ENCODE data around the gene ODC1.
A peak's percentile ranks its signal among the peaks of the same experiment; 100 is the strongest.

Gene ODC1

DNA sequence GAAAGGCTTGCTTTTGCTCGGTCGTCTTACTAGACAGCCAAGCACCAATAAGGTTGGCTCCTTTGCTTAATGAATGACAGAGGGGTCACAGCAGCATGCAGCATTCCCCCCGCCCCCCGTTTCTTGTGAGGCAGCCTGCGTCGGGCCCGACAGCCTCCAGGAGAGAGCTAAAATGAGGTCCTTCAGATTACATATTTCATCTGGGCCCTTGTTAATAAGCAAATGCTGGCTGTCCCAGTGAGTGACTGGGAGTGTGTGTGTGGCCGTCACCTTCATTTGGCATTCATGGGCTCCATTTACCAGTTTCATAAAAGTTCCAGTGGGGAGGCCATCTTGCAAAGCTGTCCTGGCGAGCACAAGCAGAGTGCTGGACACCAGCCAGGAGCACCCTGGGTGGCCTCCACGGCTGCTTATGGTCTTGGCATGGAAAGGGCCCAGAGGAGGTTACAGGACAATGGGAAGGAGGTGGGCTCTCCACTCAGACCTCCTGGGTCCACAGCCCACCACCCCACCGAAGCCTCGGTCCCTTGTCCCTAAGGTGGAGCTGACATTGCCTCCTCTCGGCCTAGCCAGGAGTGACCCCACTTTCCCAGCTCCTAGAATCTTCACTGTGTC, 37.2 kb downstream of the ODC1 start:
- TF ChIP-seq TAF1 (IDR thresholded peaks at IDR 0.05; ENCODE audit: low read depth), result no peak
- TF ChIP-seq NFIC (IDR thresholded peaks at IDR 0.05), result peak; percentile 47; the same call in 1 of the 2 replicates
- no peak for TF ChIP-seq RAD21 (IDR thresholded peaks at IDR 0.05; ENCODE audit: low read depth)

DNA sequence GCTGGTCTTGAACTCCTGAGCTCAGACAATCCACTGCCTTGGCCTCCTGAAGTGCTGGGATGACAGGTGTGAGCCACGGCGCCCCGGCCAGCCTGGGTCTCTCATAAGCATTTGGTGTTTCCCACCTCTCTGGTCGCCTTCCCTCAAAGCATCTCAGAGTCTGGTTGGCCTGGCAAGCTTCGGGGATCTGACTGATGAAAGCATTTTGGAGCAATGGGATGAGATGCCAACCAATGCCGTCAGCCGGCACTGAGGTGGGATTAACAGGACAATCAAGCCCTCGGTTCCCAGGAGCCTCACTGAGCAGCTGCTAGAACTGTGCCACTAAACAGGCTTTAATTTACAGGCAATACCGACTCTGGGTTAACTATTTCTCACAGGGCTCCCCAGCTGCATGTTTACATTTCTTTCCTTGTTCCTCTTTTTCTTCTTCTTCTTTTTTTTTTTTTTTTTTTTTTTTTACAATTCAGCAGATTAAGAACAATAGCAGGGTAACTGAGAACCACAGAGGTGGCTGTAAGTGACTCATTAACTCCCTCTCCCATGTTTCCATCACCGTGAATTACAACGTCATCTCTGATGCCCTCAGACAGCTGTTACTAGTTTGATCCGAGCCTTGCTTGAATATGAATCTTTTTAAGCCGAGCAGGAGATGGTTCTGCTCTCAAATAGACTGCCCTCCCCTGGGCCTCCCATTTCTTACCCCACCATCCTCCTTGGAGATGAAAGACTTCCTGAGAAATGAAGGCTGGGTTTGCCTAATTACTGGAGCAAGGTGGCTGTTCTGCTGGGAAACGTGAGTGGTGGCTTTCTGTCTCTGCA, 37.9 kb downstream of the ODC1 start:
- no peak for TF ChIP-seq TEAD4 (IDR thresholded peaks at IDR 0.05)
- TF ChIP-seq YY1 (IDR thresholded peaks at IDR 0.05; ENCODE audit: low read depth), result no peak
- TF ChIP-seq TAF1 (IDR thresholded peaks at IDR 0.05; ENCODE audit: low read depth), result no peak
- TF ChIP-seq CEBPB (IDR thresholded peaks at IDR 0.05), result no peak
- TF ChIP-seq, protein P1, sequence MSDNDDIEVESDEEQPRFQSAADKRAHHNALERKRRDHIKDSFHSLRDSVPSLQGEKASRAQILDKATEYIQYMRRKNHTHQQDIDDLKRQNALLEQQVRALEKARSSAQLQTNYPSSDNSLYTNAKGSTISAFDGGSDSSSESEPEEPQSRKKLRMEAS (IDR thresholded peaks at IDR 0.05), result no peak
- no peak for TF ChIP-seq ZBTB7A (IDR thresholded peaks at IDR 0.05; ENCODE audit: low read depth)
- TF ChIP-seq, protein P2, sequence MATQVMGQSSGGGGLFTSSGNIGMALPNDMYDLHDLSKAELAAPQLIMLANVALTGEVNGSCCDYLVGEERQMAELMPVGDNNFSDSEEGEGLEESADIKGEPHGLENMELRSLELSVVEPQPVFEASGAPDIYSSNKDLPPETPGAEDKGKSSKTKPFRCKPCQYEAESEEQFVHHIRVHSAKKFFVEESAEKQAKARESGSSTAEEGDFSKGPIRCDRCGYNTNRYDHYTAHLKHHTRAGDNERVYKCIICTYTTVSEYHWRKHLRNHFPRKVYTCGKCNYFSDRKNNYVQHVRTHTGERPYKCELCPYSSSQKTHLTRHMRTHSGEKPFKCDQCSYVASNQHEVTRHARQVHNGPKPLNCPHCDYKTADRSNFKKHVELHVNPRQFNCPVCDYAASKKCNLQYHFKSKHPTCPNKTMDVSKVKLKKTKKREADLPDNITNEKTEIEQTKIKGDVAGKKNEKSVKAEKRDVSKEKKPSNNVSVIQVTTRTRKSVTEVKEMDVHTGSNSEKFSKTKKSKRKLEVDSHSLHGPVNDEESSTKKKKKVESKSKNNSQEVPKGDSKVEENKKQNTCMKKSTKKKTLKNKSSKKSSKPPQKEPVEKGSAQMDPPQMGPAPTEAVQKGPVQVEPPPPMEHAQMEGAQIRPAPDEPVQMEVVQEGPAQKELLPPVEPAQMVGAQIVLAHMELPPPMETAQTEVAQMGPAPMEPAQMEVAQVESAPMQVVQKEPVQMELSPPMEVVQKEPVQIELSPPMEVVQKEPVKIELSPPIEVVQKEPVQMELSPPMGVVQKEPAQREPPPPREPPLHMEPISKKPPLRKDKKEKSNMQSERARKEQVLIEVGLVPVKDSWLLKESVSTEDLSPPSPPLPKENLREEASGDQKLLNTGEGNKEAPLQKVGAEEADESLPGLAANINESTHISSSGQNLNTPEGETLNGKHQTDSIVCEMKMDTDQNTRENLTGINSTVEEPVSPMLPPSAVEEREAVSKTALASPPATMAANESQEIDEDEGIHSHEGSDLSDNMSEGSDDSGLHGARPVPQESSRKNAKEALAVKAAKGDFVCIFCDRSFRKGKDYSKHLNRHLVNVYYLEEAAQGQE (IDR thresholded peaks at IDR 0.05; ENCODE audit: low read depth), result no peak
- no peak for TF ChIP-seq FOXM1 (IDR thresholded peaks at IDR 0.05; ENCODE audit: borderline replicate concordance, low read depth)
- TF ChIP-seq RAD21 (IDR thresholded peaks at IDR 0.05; ENCODE audit: low read depth), result no peak
- TF ChIP-seq, protein P3, sequence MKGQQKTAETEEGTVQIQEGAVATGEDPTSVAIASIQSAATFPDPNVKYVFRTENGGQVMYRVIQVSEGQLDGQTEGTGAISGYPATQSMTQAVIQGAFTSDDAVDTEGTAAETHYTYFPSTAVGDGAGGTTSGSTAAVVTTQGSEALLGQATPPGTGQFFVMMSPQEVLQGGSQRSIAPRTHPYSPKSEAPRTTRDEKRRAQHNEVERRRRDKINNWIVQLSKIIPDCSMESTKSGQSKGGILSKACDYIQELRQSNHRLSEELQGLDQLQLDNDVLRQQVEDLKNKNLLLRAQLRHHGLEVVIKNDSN (IDR thresholded peaks at IDR 0.05), result no peak
- no peak for TF ChIP-seq CREB1 (IDR thresholded peaks at IDR 0.05; ENCODE audit: low read depth)
- TF ChIP-seq EP300 (IDR thresholded peaks at IDR 0.05; ENCODE audit: borderline replicate concordance), result no peak
- no peak for TF ChIP-seq EGR1 (IDR thresholded peaks at IDR 0.05)
- no peak for TF ChIP-seq NFIC (IDR thresholded peaks at IDR 0.05)
- no peak for TF ChIP-seq TCF12 (IDR thresholded peaks at IDR 0.05; ENCODE audit: low read depth)

DNA sequence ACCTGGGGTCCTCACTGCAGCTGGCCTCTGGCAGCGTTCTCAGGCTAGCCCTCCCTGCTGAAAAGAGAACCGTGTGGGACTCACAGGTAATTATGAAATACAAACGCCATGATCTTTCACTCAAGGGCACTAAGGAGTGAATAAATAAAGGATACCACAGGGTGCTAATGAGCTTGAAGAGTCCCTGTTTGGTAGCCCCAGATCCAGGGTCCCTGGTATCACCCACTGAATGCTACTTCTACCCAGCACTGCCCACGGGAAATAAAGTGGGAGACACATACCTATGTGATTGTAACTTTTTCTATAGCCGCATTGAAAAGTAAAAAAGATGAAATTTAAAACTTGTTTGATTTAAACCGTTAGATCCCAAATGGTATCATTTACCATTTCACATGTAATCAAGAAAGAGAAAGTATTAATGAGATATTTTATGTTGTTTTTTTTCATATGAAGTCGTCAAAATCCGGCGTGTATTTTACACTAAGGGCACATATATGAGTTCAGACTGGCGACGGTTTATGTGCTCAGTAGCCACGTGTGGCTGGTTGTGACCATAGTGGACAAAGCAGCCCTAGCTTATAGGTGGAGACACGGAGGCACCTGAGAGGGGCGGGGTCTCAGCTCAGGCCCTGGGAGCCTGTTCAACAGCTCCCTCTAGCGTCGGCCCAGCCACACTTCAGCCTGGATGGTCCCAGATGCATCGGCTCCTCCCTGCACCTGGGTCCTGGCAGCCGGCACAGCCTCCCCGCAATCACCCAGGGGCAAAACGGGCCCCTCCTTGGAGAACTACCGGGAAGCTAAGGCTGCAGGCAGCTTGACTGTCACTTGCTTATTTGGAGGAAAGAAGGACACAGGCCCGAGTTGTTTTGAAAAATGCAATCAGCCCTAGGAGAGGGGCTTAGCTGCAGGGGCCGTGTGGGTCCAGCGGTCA, 39.2 kb downstream of the ODC1 start:
- TF ChIP-seq, protein P3 (IDR thresholded peaks at IDR 0.05), result peak; percentile 76
- TF ChIP-seq RAD21 (IDR thresholded peaks at IDR 0.05; ENCODE audit: low read depth) (peak; percentile 98), TAF1 (IDR thresholded peaks at IDR 0.05; ENCODE audit: low read depth) (no peak)
- TF ChIP-seq, protein P1 (IDR thresholded peaks at IDR 0.05), result peak; percentile 96

DNA sequence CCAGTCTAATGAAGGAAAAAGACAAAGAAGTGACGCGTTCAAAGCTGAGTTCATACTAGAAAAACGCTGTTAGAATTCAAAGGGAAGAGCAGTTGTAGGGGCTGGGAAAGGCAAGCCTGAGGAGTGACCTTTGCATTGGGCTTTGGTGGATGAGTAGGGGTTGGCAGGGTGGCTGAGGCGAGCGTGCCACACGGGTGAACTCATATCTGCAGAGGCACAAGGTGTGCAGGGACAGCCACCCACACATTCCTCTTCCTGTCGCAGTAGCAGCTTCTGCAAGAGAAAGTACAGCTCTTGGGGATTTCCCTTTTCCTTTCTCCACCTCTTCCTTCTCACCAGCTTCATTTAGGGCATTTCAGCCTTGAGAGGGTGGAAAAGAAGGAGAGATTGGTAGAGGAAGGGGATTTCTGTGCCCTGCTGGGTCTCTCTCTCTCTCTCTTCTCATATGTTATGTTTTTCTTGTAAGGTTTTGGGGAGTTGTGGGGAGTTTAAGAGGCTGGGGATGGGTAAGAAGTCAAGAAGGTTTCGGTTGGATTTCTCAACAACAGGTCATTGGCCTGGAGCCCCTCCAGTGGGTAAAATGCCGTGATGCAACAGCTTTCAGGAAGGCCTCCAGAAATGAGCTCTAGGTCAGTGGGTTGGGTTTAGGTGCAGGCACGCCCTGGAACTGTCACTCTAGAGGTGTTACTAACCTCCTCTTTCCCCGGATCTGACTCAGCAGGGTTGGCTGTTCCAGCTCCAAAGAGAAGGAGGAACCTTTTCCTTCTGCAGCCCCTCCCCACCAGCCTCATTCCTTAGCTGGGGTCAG, 40.1 kb downstream of the ODC1 start:
- peak; percentile 83 for TF ChIP-seq CEBPB (IDR thresholded peaks at IDR 0.05)
- TF ChIP-seq ZBTB7A (IDR thresholded peaks at IDR 0.05; ENCODE audit: low read depth), result no peak
- no peak for TF ChIP-seq TEAD4 (IDR thresholded peaks at IDR 0.05)
- no peak for TF ChIP-seq NFIC (IDR thresholded peaks at IDR 0.05)
- 0 out of 2 replicates have a peak, but pooled peaks have one; percentile 6 for TF ChIP-seq RAD21 (IDR thresholded peaks at IDR 0.05; ENCODE audit: low read depth)
- no peak for TF ChIP-seq YY1 (IDR thresholded peaks at IDR 0.05; ENCODE audit: low read depth)
- TF ChIP-seq, protein P3 (IDR thresholded peaks at IDR 0.05), result no peak
- TF ChIP-seq, protein P1 (IDR thresholded peaks at IDR 0.05), result no peak

DNA sequence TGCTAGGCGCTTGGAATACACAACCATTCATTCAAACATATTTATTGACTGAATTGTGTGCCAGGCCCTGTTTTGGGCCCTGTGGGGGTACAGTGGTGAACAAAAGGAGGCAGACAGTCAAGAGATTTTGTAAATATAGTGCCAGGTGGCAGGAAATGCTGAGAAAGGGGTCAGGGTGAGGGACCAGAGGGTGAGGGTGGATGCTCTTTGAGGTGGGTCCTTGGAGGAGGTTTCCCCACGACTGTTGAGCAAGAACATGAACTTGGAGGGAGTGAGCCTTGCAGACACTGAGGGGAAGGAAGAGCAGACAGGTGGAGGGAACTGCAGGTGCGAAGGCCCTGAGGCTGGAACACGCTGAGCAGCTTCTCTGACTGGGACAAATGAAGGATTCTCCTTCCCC, 40.7 kb downstream of the ODC1 start:
- no peak for TF ChIP-seq TCF12 (IDR thresholded peaks at IDR 0.05; ENCODE audit: low read depth)
- TF ChIP-seq RAD21 (IDR thresholded peaks at IDR 0.05; ENCODE audit: low read depth), result no peak
- no peak for TF ChIP-seq ZBTB7A (IDR thresholded peaks at IDR 0.05; ENCODE audit: low read depth)
- no peak for TF ChIP-seq FOXM1 (IDR thresholded peaks at IDR 0.05; ENCODE audit: borderline replicate concordance, low read depth)
- no peak for TF ChIP-seq TAF1 (IDR thresholded peaks at IDR 0.05; ENCODE audit: low read depth)
- TF ChIP-seq, protein P2 (IDR thresholded peaks at IDR 0.05; ENCODE audit: low read depth), result no peak

Measured in Ishikawa (cell line).